H1 (cell line): ENCODE data around the gene ZNF722. TPM values are rescaled to one million over a fixed set of nuclear protein-coding genes. Genes with fewer than 3 reads are reported as not detected.

Experiments used
- CTCF ChIA-PET: fragments of 300-600 bp; sonication (Branson Sonifier 250); formaldehyde crosslinking; loops from one replicate; lab custom pipeline; 2021; ENCODE audit not compliant: partially characterized antibody; lab: Charles Lee
- POLR2A ChIA-PET: fragments of 300-600 bp; sonication (Branson Sonifier 250); formaldehyde crosslinking; loops from one replicate; lab custom pipeline; 2021; ENCODE audit warnings: inconsistent platforms; ENCODE audit not compliant: partially characterized antibody; lab: Charles Lee
- DNase-seq, 2 experiments: peaks; one replicate each; pipeline versions ENCODE4 v3.0.0 to v3.0.0-alpha.2; 2010 to 2022; ENCODE audit warnings: low spot score in 2 of 2, low read depth in 1 of 2, mixed read lengths in 1 of 2
- FAIRE-seq: peaks from 2 replicates; lab custom pipeline; 2011; peaks lifted over from hg19 to GRCh38; lab: Jason Lieb, UNC
- H2AFZ ChIP-seq: 2 replicates; pipeline ENCODE4 v1.8.1; 2012; ENCODE audit warnings: low read length, inconsistent platforms
- H2AK5ac ChIP-seq: 2 replicates; pipeline ENCODE4 v1.6.1; 2013; ENCODE audit warnings: low read depth, low read length
- H2BK120ac ChIP-seq: replicated peaks from 2 replicates; pipeline ENCODE3; 2013; ENCODE audit warnings: low read depth, low read length, inconsistent platforms
- H2BK12ac ChIP-seq: 2 replicates; pipeline ENCODE4 v1.6.1; 2013; ENCODE audit warnings: low read depth, low read length
- H2BK15ac ChIP-seq: 2 replicates; pipeline ENCODE4 v1.6.1; 2013; ENCODE audit warnings: low read length
- H2BK20ac ChIP-seq: 2 replicates; pipeline ENCODE4 v1.6.1; 2013; ENCODE audit warnings: low read length
- H2BK5ac ChIP-seq: 2 replicates; pipeline ENCODE4 v1.6.1; 2013; ENCODE audit warnings: low read depth, low read length
- H3K14ac ChIP-seq: 2 replicates; pipeline ENCODE4 v1.6.1; 2013; ENCODE audit warnings: inconsistent platforms; ENCODE audit not compliant: insufficient read length
- H3K18ac ChIP-seq: 2 replicates; pipeline ENCODE4 v1.6.1; 2013; ENCODE audit warnings: low read length; ENCODE audit errors: extremely low read depth
- H3K23ac ChIP-seq: 2 replicates; pipeline ENCODE4 v1.6.1; 2013; ENCODE audit warnings: inconsistent platforms; ENCODE audit not compliant: insufficient read length
- H3K23me2 ChIP-seq: 2 replicates; pipeline ENCODE4 v1.6.1; 2013; ENCODE audit warnings: low read depth, low read length
- H3K27ac ChIP-seq: 2 replicates; pipeline ENCODE4 v1.6.1; 2011; ENCODE audit warnings: low read depth, low read length, inconsistent platforms
- H3K27me3 ChIP-seq, 4 experiments: replicated peaks in 1 of 4; 1 replicate in 1 of 4; 2 replicates in 3 of 4; pipeline versions ENCODE4 v1.6.1 to v1.8.1; 2011 to 2013; ENCODE audit warnings: low read length in 3 of 4, mild to moderate bottlenecking in 3 of 4, inconsistent platforms in 2 of 4, mixed read lengths in 2 of 4, moderate library complexity in 1 of 4; ENCODE audit not compliant: control insufficient read depth in 3 of 4, insufficient read depth in 3 of 4; ENCODE audit errors: extremely low read depth in 1 of 4
- H3K36me3 ChIP-seq, 4 experiments: 2 replicates each; pipeline versions ENCODE4 v1.6.1 to v1.8.1; 2011 to 2013; ENCODE audit warnings: mild to moderate bottlenecking in 4 of 4, low read length in 3 of 4, moderate library complexity in 2 of 4, control low read depth in 1 of 4, inconsistent platforms in 1 of 4; ENCODE audit not compliant: insufficient read depth in 4 of 4, control insufficient read depth in 2 of 4
- H3K4ac ChIP-seq: replicated peaks from 2 replicates; pipeline ENCODE3; 2013; ENCODE audit warnings: low read length, low read depth, mixed read lengths, inconsistent platforms; ENCODE audit not compliant: insufficient read length
- H3K4me1 ChIP-seq, 4 experiments: replicated peaks in 1 of 4; 1 replicate in 1 of 4; 2 replicates in 3 of 4; pipeline versions ENCODE4 v1.6.1 to v1.8.1; 2011 to 2013; ENCODE audit warnings: low read length in 3 of 4, inconsistent platforms in 2 of 4, mixed read lengths in 1 of 4; ENCODE audit not compliant: insufficient read depth in 4 of 4, control insufficient read depth in 3 of 4
- H3K4me2 ChIP-seq, 2 experiments: 2 replicates each; pipeline versions ENCODE4 v1.6.1 to v1.8.1; 2011 to 2013; ENCODE audit warnings: low read depth in 2 of 2, low read length in 2 of 2, control low read depth in 1 of 2, inconsistent platforms in 1 of 2, mild to moderate bottlenecking in 1 of 2; ENCODE audit not compliant: insufficient read depth in 1 of 2
- H3K4me3 ChIP-seq, 4 experiments: fragments of 200-600, 300-600 bp in 1 of 4; sonication (generic), shearing (Covaris generic), sonication (Bioruptor Twin) in 1 of 4; 2 replicates each; pipeline versions ENCODE4 v1.5.1 to v1.8.1; 2011 to 2016; ENCODE audit warnings: low read length in 4 of 4, low read depth in 3 of 4, control low read depth in 2 of 4, inconsistent platforms in 2 of 4, mild to moderate bottlenecking in 2 of 4, mixed read lengths in 1 of 4, moderate library complexity in 1 of 4; ENCODE audit not compliant: insufficient read depth in 2 of 4; ENCODE audit errors: extremely low read depth in 1 of 4
- H3K56ac ChIP-seq: replicated peaks from 2 replicates; pipeline ENCODE3; 2013; ENCODE audit warnings: low read depth, mild to moderate bottlenecking, mixed read lengths, low read length, inconsistent platforms; ENCODE audit not compliant: insufficient read length
- H3K79me1 ChIP-seq: 2 replicates; pipeline ENCODE4 v1.6.1; 2013; ENCODE audit warnings: low read depth, low read length, control low read depth
- H3K79me2 ChIP-seq, 2 experiments: 2 replicates each; pipeline versions ENCODE4 v1.6.1 to v1.8.1; 2012 to 2013; ENCODE audit warnings: low read length in 2 of 2, mild to moderate bottlenecking in 2 of 2, inconsistent platforms in 1 of 2; ENCODE audit not compliant: insufficient read depth in 2 of 2, control insufficient read depth in 1 of 2
- H3K9ac ChIP-seq, 4 experiments: replicated peaks in 1 of 4; 1 replicate in 1 of 4; 2 replicates in 3 of 4; pipeline versions ENCODE4 v1.6.1 to v1.8.1; 2011 to 2013; ENCODE audit warnings: low read depth in 3 of 4, low read length in 3 of 4, control low read depth in 2 of 4, mild to moderate bottlenecking in 2 of 4, moderate library complexity in 2 of 4, inconsistent platforms in 1 of 4; ENCODE audit errors: extremely low read depth in 1 of 4
- H3K9me3 ChIP-seq, 2 experiments: 2 replicates each; pipeline versions ENCODE4 v1.6.1 to v1.8.1; 2012 to 2013; ENCODE audit warnings: mild to moderate bottlenecking in 2 of 2, moderate library complexity in 2 of 2, control low read depth in 1 of 2, inconsistent platforms in 1 of 2, low read depth in 1 of 2, low read length in 1 of 2, mixed read lengths in 1 of 2; ENCODE audit not compliant: insufficient read depth in 2 of 2
- H4K20me1 ChIP-seq, 2 experiments: replicated peaks in 1 of 2; 2 replicates each; pipeline versions ENCODE3 to v1.8.1; 2011 to 2013; ENCODE audit warnings: inconsistent platforms in 2 of 2, low read length in 2 of 2, mild to moderate bottlenecking in 1 of 2; ENCODE audit not compliant: insufficient read depth in 2 of 2, control insufficient read depth in 1 of 2
- H4K5ac ChIP-seq: 2 replicates; pipeline ENCODE4 v1.6.1; 2013; ENCODE audit warnings: low read length, low read depth, mixed read lengths, inconsistent platforms; ENCODE audit not compliant: insufficient read length
- H4K8ac ChIP-seq: 2 replicates; pipeline ENCODE4 v1.8.0; 2013; ENCODE audit warnings: mild to moderate bottlenecking, moderate library complexity, low read length, inconsistent platforms; ENCODE audit not compliant: insufficient read depth; ENCODE audit errors: extremely low read depth
- H4K91ac ChIP-seq: replicated peaks from 2 replicates; pipeline ENCODE3; 2013; ENCODE audit warnings: low read length, mixed read lengths, inconsistent platforms; ENCODE audit not compliant: insufficient read length
- ASH2L ChIP-seq: fragments of 200-600, 300-600 bp; sonication (generic); IDR thresholded peaks from one replicate; pipeline ENCODE4 v1.7.1; 2017; ENCODE audit warnings: low read length
- FOSL1 ChIP-seq: IDR thresholded peaks from 2 replicates; pipeline ENCODE4 v1.6.1; 2011; ENCODE audit warnings: mild to moderate bottlenecking, low read depth, low read length, moderate library complexity; ENCODE audit not compliant: insufficient read depth
- NANOG ChIP-seq: IDR thresholded peaks from 2 replicates; pipeline ENCODE4 v1.6.1; 2011; ENCODE audit warnings: low read length, low read depth, mild to moderate bottlenecking, inconsistent platforms; ENCODE audit not compliant: insufficient read depth, poor library complexity, severe bottlenecking
- PHF8 ChIP-seq: fragments of 200-600 bp; sonication (generic); conservative IDR thresholded peaks from 2 replicates; pipeline ENCODE4 v1.7.1; 2012; ENCODE audit warnings: low read depth, mild to moderate bottlenecking, inconsistent platforms, low read length, moderate library complexity
- RNF2 ChIP-seq: fragments of 200-900, 300-1000 bp; sonication (generic); IDR thresholded peaks from 2 replicates; pipeline ENCODE4 v1.7.1; 2016; ENCODE audit warnings: borderline replicate concordance, low read depth, mild to moderate bottlenecking, antibody characterized with exemption, low read length; ENCODE audit not compliant: poor library complexity, severe bottlenecking; ENCODE audit errors: missing control alignments
- SIN3A ChIP-seq, 2 experiments: IDR thresholded peaks in 1 of 2; conservative IDR thresholded peaks in 1 of 2; 2 replicates each; pipeline ENCODE4 v1.6.1; 2011 to 2012; ENCODE audit warnings: low read length in 2 of 2, improper control_type of control experiment in 1 of 2, low read depth in 1 of 2, mild to moderate bottlenecking in 1 of 2
- SUZ12 ChIP-seq: fragments of 200-600 bp; sonication (generic); IDR thresholded peaks from 2 replicates; pipeline ENCODE4 v1.6.1; 2012; ENCODE audit warnings: mild to moderate bottlenecking, inconsistent platforms, low read length, moderate library complexity, mixed read lengths
- TAF7 ChIP-seq: optimal IDR thresholded peaks from 2 replicates; pipeline ENCODE3; 2011; ENCODE audit warnings: low read depth, mild to moderate bottlenecking, inconsistent platforms, low read length, moderate library complexity, borderline replicate concordance
- TBP ChIP-seq: IDR thresholded peaks from 2 replicates; pipeline ENCODE4 v1.6.1; 2011; ENCODE audit warnings: low read depth, low read length, improper control_type of control experiment
- TCF12 ChIP-seq: IDR thresholded peaks from 2 replicates; pipeline ENCODE4 v1.6.1; 2011; ENCODE audit warnings: low read depth, mild to moderate bottlenecking, low read length
- YY1 ChIP-seq: IDR thresholded peaks from 2 replicates; pipeline ENCODE4 v1.6.1; 2011; ENCODE audit warnings: low read depth, mild to moderate bottlenecking, low read length
- ZNF274 ChIP-seq: IDR thresholded peaks from 2 replicates; pipeline ENCODE4 v1.7.0; 2012; ENCODE audit warnings: low read length, borderline replicate concordance; ENCODE audit errors: extremely low read depth
- WGBS, 2 experiments: shearing (Covaris generic) in 1 of 2; methylation state at CpG; one replicate each; pipeline versions ENCODE4 v1.1.6 to v1.1.7; 2013 to 2015; ENCODE audit warnings: low lambda C conversion rate in 2 of 2, mixed read lengths in 2 of 2, inconsistent platforms in 1 of 2, low coverage in 1 of 2, missing lambda C conversion rate in 1 of 2; ENCODE audit not compliant: insufficient replicate concordance in 2 of 2, insufficient coverage in 1 of 2, insufficient read length in 1 of 2; ENCODE audit errors: extremely low coverage in 1 of 2, missing lambda C conversion rate in 1 of 2; 5-methylcytosine and 5-hydroxymethylcytosine counted together
- polyA plus RNA-seq, 7 experiments: library from polyadenylated mRNA; depleted of rRNA in 3 of 7; stranded (reverse) in 5 of 7; unstranded in 2 of 7; fragments of >200 nt in 5 of 7; fragments of 200-250 nt in 2 of 7; gene quantifications; 1 replicate in 5 of 7; 2 replicates in 1 of 7; 4 replicates in 1 of 7; pipeline versions ENCODE4 v1.2.1 to v1.2.3, GENCODE V29; 2011 to 2013; ENCODE audit warnings: missing spikeins in 2 of 7, mixed read lengths in 2 of 7
- total RNA-seq: library from RNA; stranded (reverse); fragmentation: NEBNext Ultra II Directional; extraction: Animal tissue kit (Norgen Biotek cat#: 25700); gene quantifications from 2 replicates; pipeline ENCODE4 v1.2.1, GENCODE V29; 2021
- TF ChIP-seq, protein P1 (sequence below): IDR thresholded peaks from 2 replicates; pipeline ENCODE4 v1.6.1; 2011; ENCODE audit warnings: low read length, improper control_type of control experiment

The ZNF722 gene
- total and polyA plus RNA-seq, 2 of the 8 experiments (the other 6 are each of a cell fraction or from before 2014, with no cell fraction given), result not detected

DNA sequence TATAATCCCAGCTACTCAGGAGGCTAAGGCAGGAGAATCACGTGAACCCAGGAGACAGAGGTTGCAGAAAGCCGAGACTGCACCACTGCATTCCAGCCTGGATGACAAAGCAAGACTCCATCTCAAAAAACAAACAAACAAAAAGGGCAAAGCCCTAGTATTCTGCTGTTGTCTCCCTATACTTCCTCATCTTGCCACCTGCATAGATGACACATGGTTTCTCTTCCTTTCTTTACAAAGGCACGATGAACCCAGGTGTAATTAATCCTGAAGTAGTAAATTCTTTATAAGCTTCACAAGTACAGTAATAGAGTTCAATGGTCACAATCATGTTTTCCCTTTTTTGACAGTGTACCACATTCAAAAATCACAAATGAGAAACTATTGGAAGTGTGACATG is 36.7 kb downstream of the ZNF722 start:
- Histone ChIP-seq H3K9me3 (peaks cover 42 to 77% of the 10 kb centered on the region in 2 experiments; a peak in 3 of 4 replicates), H3K4me2 (no peak overlapping the region), H3K4me1 (no peaks in the 10 kb centered on the region), H3K23me2 (no peaks in the 10 kb centered on the region), H3K18ac (no peak overlapping the region), H3K56ac (no peak overlapping the region), H4K91ac (no peak overlapping the region), H3K79me2 (no peaks in the 10 kb centered on the region), H2AFZ (no peak overlapping the region), H4K5ac (no peak overlapping the region), H3K36me3 (no peaks in the 10 kb centered on the region; a peak in 1 of 8 replicates), H3K27ac (no peak overlapping the region), H3K23ac (no peak overlapping the region), H2BK20ac (no peak overlapping the region), H3K14ac (no peak overlapping the region), H3K9ac (no peak overlapping the region), H3K4ac (no peak overlapping the region), H2BK120ac (no peak overlapping the region), H4K8ac (no peak overlapping the region), H3K4me3 (no peak overlapping the region), H2AK5ac (no peak overlapping the region), H2BK15ac (no peak overlapping the region), H4K20me1 (no peaks in the 10 kb centered on the region), H2BK5ac (no peak overlapping the region), H3K27me3 (no peaks in the 10 kb centered on the region), H3K79me1 (no peaks in the 10 kb centered on the region), H2BK12ac (no peak overlapping the region)
- CTCF ChIA-PET, result no interaction called here
- FAIRE-seq, result no peak
- DNase-seq, result no peak
- WGBS, 2 experiments, result 81% methylated on average over 3 of the region's 3 CpGs; no CpG with 5 or more reads in 1 of the 2 experiments
- POLR2A ChIA-PET, result no interaction called here
- TF ChIP-seq SIN3A (conservative IDR thresholded peaks at IDR 0.05 in 1 of 2, IDR thresholded peaks at IDR 0.05 in 1 of 2; ENCODE audit: low read depth in 1 of 2, low read length in 2 of 2) (no peak), YY1 (no peak), TBP (no peak), RNF2 (no peak), NANOG (no peak), FOSL1 (no peak), TAF7 (no peak), ZNF274 (no peak), ASH2L (no peak), TCF12 (no peak), PHF8 (no peak), SUZ12 (no peak)
- TF ChIP-seq, protein P1, sequence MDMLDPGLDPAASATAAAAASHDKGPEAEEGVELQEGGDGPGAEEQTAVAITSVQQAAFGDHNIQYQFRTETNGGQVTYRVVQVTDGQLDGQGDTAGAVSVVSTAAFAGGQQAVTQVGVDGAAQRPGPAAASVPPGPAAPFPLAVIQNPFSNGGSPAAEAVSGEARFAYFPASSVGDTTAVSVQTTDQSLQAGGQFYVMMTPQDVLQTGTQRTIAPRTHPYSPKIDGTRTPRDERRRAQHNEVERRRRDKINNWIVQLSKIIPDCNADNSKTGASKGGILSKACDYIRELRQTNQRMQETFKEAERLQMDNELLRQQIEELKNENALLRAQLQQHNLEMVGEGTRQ, result no peak
